ENCODE results near the gene SLC7A5.
"Not testable (repeated sequence)": the region's sequence is repeated elsewhere in the genome, so short reads cannot be mapped to it uniquely, and the experiment has no call there.

Gene SLC7A5

GRCh38 chr16:87835882-87836331 lies 33.4 kb downstream of the SLC7A5 start:
- in situ Hi-C loops (cut with MboI; ENCODE audit: low sequenced_read_pairs) = no loop called here

DNA sequence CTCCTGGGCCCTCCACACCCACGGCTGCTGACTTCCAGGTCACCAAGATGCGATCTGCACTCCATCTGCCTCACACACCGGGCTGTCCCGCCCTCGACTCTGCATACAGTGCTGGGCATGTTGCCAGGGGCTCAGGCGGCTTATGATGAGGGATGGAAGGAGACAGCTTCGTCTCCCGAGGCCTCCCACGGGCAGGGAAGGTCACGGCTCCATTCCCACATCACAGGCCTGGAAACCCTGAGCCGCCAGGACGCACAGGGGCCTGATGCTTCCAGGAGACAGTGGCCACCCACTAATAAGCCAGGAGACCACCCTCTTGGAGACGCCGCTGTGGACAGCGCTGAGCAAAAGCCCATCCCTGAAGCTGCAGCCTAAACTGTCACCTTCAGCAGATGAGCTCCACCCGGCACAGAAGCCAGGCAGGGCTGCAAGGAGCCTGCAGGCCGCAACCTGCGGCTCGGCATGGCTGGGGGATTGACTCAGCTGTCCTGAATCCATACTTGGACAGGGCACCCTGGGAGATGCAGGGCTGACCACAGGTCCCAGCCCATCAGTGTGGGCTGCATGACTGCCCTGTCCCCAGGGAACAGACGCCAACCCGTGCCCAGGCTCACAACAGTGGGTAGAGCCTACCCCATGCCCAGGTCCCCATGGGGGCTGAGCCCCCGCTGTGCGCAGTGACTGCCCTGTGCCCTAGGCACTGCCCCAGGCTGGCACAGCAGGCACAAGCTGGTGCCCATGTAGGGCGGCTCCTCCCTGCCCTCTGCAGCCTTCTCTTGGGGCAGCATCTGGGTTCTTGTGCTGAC lies 34.4 kb downstream of the SLC7A5 start:
- in situ Hi-C loops (cut with MboI; ENCODE audit: low sequenced_read_pairs) = no loop called here

DNA sequence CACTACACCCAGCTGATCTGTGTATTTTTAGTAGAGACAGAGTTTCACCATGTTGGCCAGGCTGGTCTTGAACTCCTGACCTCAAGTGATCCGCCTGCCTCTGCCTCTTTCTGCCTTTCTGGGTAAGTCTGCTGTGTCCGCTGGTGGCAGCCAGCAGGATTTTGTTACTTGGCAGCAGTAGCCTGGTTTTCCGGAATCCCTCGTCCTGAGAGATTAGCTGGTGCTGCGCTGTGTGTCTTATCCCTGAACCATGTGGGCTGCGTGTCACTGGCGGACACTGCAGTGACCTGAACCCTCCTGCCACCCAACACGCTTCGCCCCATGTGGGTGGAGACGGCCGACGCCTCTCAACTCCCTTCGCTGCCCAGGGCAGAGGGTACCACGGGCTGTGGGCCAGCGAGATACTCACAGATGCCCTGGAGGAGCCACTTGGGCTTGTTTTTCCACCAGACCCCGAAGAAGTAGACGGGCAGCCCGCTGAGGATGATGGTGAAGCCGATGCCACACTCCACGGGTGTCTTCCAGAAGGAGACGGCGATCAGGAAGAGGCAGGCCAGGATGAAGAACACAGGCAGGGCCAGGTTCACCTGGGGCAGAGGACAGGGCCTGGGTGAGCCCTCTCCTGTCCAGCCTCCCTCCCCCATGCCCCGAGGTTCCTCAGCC lies 35.2 kb downstream of the SLC7A5 start:
- in situ Hi-C loops (cut with MboI; ENCODE audit: low sequenced_read_pairs) = no loop called here

- in situ Hi-C loops (cut with MboI; ENCODE audit: low sequenced_read_pairs) = no loop called here
These were observed 35.8 kb downstream of the SLC7A5 start for GRCh38 chr16:87833548-87833947.

- in situ Hi-C loops (cut with MboI; ENCODE audit: low sequenced_read_pairs) = no loop called here
These were observed 36.4 kb downstream of the SLC7A5 start for GRCh38 chr16:87832741-87833502.

GRCh38 chr16:87832137-87832527 lies 37.2 kb downstream of the SLC7A5 start:
- in situ Hi-C loops (cut with MboI; ENCODE audit: low sequenced_read_pairs) = no loop called here

DNA sequence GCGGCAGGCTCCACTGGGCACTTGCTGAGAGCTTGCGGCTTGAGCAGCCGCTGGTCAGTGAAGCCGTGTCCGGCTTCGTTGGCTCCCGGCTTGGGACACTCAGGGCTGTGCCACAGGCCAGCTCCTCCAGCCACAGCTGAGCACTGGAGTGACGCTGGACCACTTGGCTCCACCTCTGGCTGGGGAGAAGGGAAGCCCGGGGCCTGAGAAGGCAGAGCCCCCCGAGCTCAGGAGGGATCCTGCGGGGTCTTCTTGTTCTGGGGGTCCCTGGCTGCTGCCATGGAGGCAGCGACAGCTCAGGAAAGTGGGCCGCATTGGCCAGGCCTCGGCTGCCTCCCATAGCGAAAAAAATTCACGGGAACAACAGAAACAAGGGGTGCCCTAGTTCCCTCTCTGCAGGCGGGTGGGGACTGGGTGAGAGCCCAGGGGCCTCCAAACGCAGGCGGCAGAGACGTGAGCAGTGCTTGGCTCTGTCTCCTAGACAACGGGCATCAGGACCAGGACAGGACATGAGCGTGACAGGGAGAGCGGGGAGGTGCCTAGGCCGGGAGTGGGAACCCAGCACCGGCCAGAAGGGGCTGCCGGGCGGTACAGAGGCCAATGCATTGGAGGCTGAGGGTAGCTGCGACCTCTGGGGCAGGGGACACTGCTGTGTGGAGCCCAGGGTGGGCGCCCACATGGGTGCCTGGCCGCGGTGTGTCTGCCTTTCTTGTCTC lies 37.7 kb downstream of the SLC7A5 start:
- in situ Hi-C loops (cut with MboI; ENCODE audit: low sequenced_read_pairs) = no loop called here

DNA sequence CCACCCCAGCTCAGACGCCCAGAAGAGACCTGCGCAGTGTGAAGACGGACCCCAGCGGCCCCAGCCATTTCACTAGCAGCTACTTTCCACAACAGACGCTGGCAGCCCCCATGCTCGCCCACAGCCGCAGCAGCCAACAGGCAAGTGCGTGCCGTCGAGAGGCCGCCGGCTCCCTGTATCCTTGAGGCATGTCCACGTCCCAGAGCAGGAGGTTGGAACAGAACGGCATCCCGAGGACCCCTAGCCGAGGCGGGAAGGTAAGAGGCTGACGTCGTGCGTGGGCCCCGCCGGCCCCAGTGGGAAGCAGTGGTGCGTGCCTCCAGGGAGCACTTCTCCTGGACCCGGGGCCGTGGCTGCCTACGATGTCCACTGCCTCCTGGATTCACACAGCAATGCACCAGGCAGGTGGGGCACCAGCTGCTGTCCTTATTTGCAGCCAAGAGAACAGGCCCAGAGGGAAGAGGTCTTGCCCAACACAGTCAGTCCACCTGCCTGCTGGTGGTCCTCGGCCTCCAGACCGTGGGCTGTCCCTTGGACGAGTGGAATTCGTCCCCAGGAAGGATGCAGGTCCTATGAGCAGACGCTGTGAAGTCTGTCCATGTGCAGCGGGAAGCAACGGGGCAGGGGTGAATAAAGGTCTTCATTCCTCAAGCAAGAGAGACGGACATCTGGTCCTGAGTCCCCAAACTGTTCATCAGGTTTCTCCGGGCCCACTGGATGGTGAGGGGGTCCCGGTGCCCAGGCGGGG lies 38.5 kb downstream of the SLC7A5 start:
- in situ Hi-C loops (cut with MboI; ENCODE audit: low sequenced_read_pairs) = no loop called here

GRCh38 chr16:87829988-87830672 lies 39.2 kb downstream of the SLC7A5 start:
- in situ Hi-C loops (cut with MboI; ENCODE audit: low sequenced_read_pairs) = no loop called here

- in situ Hi-C loops (cut with MboI; ENCODE audit: low sequenced_read_pairs) = no loop called here
These were observed 39.7 kb downstream of the SLC7A5 start for GRCh38 chr16:87829622-87829980.

DNA sequence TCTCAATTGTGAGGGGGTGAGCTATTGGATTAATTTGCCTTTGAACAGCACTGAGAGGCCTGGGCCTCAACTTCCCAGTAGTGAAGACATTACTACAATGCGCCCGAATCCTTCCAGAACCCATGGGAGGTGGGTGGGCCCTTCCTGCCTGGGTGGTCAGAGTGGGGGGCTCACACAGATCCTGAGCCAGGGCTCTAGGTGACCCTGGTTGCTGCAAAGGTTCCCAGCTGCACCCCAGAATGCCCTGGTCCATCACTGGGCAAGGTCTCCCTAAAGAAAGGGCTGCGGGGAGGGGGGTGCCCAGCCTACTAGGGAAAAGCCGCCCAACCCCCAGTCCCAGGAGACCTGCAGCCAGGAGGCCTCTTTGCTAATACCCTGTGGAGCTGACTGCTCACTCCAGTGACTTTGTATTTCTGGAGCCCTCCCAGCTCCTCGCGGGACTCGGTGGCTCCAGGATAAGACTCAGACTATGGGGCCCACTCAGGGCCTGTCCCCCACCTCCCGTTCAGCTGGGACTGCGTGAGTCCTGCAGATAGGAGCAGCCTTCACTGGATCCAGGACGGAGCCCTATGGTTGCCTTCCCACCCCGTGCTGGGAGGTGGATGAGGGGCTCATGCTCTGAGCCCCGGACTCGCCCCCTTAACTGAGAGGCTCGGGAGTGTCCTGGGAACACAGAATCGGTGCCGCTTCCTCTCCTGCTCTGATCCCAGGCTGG lies 40.2 kb downstream of the SLC7A5 start:
- in situ Hi-C loops (cut with MboI; ENCODE audit: low sequenced_read_pairs) = no loop called here

GRCh38 chr16:87828071-87828906 lies 41.0 kb downstream of the SLC7A5 start:
- in situ Hi-C loops (cut with MboI; ENCODE audit: low sequenced_read_pairs) = no loop called here

DNA sequence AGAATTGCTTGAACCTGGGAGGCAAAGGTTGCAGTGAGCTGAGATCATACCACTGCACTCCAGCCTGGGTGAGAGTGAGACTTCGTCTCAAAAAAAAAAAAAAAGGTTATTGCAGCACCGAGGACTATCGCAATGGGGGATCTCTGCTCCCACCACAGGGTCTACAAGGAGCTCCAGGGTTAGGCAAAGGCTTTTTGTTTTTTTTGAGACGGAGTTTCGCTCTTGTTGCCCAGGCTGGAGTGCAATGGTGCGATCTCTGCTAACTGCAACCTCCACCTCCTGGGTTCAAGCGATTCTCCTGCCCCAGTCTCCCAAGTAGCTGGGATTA lies 41.8 kb downstream of the SLC7A5 start:
- in situ Hi-C loops (cut with MboI; ENCODE audit: low sequenced_read_pairs) = not testable (repeated sequence)

- in situ Hi-C loops (cut with MboI; ENCODE audit: low sequenced_read_pairs) = no loop called here
These were observed 42.3 kb downstream of the SLC7A5 start for GRCh38 chr16:87826798-87827587.

DNA sequence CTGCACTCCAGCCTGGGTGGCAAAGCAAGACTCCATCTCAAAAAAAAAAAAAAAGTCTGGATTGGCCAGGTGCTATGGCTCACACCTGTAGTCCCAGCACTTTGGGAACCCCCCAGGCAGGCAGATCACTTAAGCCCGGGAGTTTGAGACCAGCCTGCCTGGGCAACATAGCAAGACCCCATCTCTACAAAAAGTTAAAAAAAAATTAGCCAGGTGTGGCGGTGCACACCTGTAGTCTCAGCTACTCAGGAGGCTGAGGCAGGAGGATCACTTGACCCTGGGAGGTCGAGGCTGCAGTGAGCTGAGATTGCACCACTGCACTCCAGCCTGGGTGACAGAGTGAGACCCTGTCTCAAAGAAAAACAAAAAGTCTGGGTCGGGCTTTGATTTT lies 42.9 kb downstream of the SLC7A5 start:
- in situ Hi-C loops (cut with MboI; ENCODE audit: low sequenced_read_pairs) = not testable (repeated sequence)

- in situ Hi-C loops (cut with MboI; ENCODE audit: low sequenced_read_pairs) = not testable (repeated sequence)
These were observed 43.5 kb downstream of the SLC7A5 start for GRCh38 chr16:87825842-87826120.

DNA sequence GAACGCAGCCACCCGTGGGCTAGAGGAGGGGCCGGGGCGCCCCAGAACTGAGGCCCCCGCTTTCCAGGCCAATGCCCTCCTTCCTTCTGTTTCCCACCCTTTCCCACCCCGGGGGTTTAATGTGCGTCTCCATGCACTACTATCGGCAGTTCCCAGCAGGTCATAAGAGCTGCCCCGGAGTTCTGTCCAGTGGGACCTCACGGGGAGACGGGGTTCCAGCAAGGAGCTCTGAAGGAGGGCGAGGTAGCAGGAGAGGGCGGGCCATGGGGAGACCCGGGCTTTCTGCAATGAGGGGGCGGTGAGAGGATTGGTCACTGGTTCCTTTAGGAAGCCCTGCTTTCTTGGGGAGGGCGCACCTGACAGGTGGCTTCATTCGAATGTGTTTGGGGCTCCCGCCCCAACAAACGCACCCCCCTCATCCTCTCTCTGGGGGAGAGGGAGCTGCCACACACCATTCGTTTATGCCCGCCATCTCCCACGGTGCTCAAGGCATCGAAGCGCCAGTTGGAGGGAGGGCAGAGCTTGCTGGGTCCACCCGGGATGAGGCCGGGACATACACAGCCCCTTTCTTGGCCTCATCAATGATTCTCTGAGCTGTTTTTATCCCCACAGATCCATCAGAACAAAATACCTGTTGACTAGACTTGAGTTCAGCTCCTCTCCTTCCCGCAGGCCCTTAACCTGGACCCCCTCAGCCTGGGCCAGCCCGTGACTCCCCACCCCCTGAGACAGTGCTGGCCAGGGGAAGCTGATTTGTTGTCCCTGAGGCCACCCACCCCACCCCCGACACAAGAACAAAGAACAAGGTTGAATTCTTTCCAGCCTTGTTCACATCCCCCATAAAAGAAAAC lies 44.1 kb downstream of the SLC7A5 start:
- in situ Hi-C loops (cut with MboI; ENCODE audit: low sequenced_read_pairs) = no loop called here

Measured in HL-60/S4 treated with retinoic acid at 250 ng/mL for 4 days and 3 days (cell line).